ENCODE data around the gene SGPP2.

Gene SGPP2

GRCh38 chr2:222439692-222440091, 15.3 kb downstream of the SGPP2 start:
- no peaks in the 10 kb centered on the region for H3K79me2 ChIP-seq (ENCODE audit: insufficient read depth, low read length)
- no peak for ATAC-seq (ENCODE audit: insufficient read depth, low read depth)
- no peak for TF ChIP-seq CTCF (IDR thresholded peaks at IDR 0.05; ENCODE audit: borderline replicate concordance, extremely low read depth, low read length, poor library complexity, severe bottlenecking)
- TF ChIP-seq EZH2 (IDR thresholded peaks at IDR 0.05; ENCODE audit: borderline replicate concordance, low read depth, low read length, severe bottlenecking), result no peak
- no peaks in the 10 kb centered on the region for H3K9me3 ChIP-seq (ENCODE audit: insufficient read depth, low read length, severe bottlenecking)
- no peak overlapping the region for H3K4me3 ChIP-seq (ENCODE audit: low read depth in 1 of 2, low read length in 2 of 2)
- H3K27ac ChIP-seq (ENCODE audit: low read length), result no peak overlapping the region
- DNase-seq, result no peak
- H2AFZ ChIP-seq (ENCODE audit: low read depth, low read length), result no peak overlapping the region
- H3K9ac ChIP-seq (ENCODE audit: low read depth, low read length), result no peak overlapping the region
- H3K27me3 ChIP-seq (ENCODE audit: insufficient read depth, low read length, poor library complexity), result peaks cover 6% of the 10 kb centered on the region
- H3K4me1 ChIP-seq (ENCODE audit: insufficient read depth, low read length), result no peaks in the 10 kb centered on the region
- H4K20me1 ChIP-seq (ENCODE audit: insufficient read depth, low read length), result no peaks in the 10 kb centered on the region
- no peak overlapping the region for H3K4me2 ChIP-seq (ENCODE audit: insufficient read depth, low read length)
- H3K36me3 ChIP-seq (ENCODE audit: insufficient read depth, low read length), result no peaks in the 10 kb centered on the region

- Histone ChIP-seq H3K9ac (ENCODE audit: low read depth, low read length) (no peak overlapping the region), H3K27ac (ENCODE audit: low read length) (no peak overlapping the region), H3K4me3 (ENCODE audit: low read depth in 1 of 2, low read length in 2 of 2) (no peak overlapping the region), H3K9me3 (ENCODE audit: insufficient read depth, low read length, severe bottlenecking) (no peaks in the 10 kb centered on the region), H3K36me3 (ENCODE audit: insufficient read depth, low read length) (no peaks in the 10 kb centered on the region), H3K4me2 (ENCODE audit: insufficient read depth, low read length) (no peak overlapping the region), H3K79me2 (ENCODE audit: insufficient read depth, low read length) (no peaks in the 10 kb centered on the region), H3K27me3 (ENCODE audit: insufficient read depth, low read length, poor library complexity) (peaks cover 6% of the 10 kb centered on the region), H4K20me1 (ENCODE audit: insufficient read depth, low read length) (no peaks in the 10 kb centered on the region), H3K4me1 (ENCODE audit: insufficient read depth, low read length) (no peaks in the 10 kb centered on the region), H2AFZ (ENCODE audit: low read depth, low read length) (no peak overlapping the region)
- DNase-seq (no peak), ATAC-seq (ENCODE audit: insufficient read depth, low read depth) (no peak)
- no peak for TF ChIP-seq EZH2 (IDR thresholded peaks at IDR 0.05; ENCODE audit: borderline replicate concordance, low read depth, low read length, severe bottlenecking)
- TF ChIP-seq CTCF (IDR thresholded peaks at IDR 0.05; ENCODE audit: borderline replicate concordance, extremely low read depth, low read length, poor library complexity, severe bottlenecking), result no peak
These were observed 16.5 kb downstream of the SGPP2 start for GRCh38 chr2:222440673-222441422.

GRCh38 chr2:222442665-222443064, 18.3 kb downstream of the SGPP2 start:
- Histone ChIP-seq H3K9ac (ENCODE audit: low read depth, low read length) (no peak overlapping the region), H3K4me2 (ENCODE audit: insufficient read depth, low read length) (no peak overlapping the region), H3K9me3 (ENCODE audit: insufficient read depth, low read length, severe bottlenecking) (no peaks in the 10 kb centered on the region), H4K20me1 (ENCODE audit: insufficient read depth, low read length) (no peaks in the 10 kb centered on the region), H3K36me3 (ENCODE audit: insufficient read depth, low read length) (no peaks in the 10 kb centered on the region), H3K4me1 (ENCODE audit: insufficient read depth, low read length) (no peaks in the 10 kb centered on the region), H3K4me3 (ENCODE audit: low read depth in 1 of 2, low read length in 2 of 2) (no peak overlapping the region), H3K27ac (ENCODE audit: low read length) (no peak overlapping the region), H3K27me3 (ENCODE audit: insufficient read depth, low read length, poor library complexity) (peaks cover 6% of the 10 kb centered on the region), H2AFZ (ENCODE audit: low read depth, low read length) (no peak overlapping the region), H3K79me2 (ENCODE audit: insufficient read depth, low read length) (no peaks in the 10 kb centered on the region)
- DNase-seq (no peak), ATAC-seq (ENCODE audit: insufficient read depth, low read depth) (no peak)
- TF ChIP-seq CTCF (IDR thresholded peaks at IDR 0.05; ENCODE audit: borderline replicate concordance, extremely low read depth, low read length, poor library complexity, severe bottlenecking), result no peak
- TF ChIP-seq EZH2 (IDR thresholded peaks at IDR 0.05; ENCODE audit: borderline replicate concordance, low read depth, low read length, severe bottlenecking), result no peak
